ENCODE results near the gene MEPCE. TPM values are rescaled to one million over a fixed set of nuclear protein-coding genes. Genes with fewer than 3 reads are reported as not detected.
"Not testable (repeated sequence)": the region's sequence is repeated elsewhere in the genome, so short reads cannot be mapped to it uniquely, and the experiment has no call there.

Gene MEPCE
- total RNA-seq, 1 donor from 2014 or later, result 50.9 TPM

DNA sequence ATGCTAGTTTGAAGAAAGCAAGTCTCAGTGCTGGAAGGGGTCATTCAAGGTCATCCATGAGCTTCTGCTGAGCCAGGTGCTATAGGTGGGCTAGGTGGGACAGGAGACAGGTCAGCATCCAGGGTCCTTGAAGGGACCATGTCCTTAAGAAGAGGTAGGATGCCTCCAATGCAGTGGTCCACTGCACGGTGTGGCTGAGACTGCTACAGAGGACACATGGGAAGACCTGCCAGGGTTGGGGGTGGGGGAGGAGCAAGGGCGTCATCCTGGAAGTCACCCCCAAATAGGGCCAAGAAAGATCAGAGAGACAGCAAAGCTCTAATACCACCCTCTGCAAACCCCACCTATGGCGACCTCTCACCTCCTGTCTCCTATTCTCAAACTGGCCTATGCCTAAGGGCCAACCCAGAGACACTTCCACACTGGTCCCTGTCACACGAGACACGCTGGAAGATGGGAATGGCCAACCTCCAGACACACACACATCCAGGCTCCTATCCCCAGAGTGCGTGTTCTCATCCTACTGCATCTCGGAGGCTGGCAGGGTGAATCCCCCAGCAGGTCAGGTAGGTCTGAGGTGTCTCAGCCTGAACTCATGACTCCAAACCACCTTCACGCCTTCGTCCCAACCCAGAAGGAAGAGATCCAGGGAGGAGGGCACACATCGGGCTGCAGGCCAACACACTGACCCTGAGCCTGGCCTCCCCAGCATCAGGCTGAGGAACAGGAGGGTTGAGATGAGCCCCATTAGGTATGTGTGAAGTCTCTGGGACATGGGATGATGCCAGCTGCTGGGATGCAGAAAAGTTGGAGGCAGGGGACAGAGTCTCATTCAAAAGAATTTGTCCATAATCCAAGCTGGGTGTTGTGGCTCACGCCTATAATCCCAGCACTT is 12.3 kb downstream of the MEPCE start:
- Mint-ChIP-seq H3K27ac (no peak overlapping the region), H3K4me1 (ENCODE audit: low read depth) (peaks cover 14% of the 10 kb centered on the region), H3K36me3 (ENCODE audit: low read depth) (no peaks in the 10 kb centered on the region), H3K27me3 (ENCODE audit: low read depth) (no peaks in the 10 kb centered on the region), H3K9me3 (no peaks in the 10 kb centered on the region), H3K4me3 (ENCODE audit: low read depth) (no peak overlapping the region)
- intact Hi-C loops (cut with micrococcal nuclease), result no loop called here
- no peak for DNase-seq (ENCODE audit: low spot score)

DNA sequence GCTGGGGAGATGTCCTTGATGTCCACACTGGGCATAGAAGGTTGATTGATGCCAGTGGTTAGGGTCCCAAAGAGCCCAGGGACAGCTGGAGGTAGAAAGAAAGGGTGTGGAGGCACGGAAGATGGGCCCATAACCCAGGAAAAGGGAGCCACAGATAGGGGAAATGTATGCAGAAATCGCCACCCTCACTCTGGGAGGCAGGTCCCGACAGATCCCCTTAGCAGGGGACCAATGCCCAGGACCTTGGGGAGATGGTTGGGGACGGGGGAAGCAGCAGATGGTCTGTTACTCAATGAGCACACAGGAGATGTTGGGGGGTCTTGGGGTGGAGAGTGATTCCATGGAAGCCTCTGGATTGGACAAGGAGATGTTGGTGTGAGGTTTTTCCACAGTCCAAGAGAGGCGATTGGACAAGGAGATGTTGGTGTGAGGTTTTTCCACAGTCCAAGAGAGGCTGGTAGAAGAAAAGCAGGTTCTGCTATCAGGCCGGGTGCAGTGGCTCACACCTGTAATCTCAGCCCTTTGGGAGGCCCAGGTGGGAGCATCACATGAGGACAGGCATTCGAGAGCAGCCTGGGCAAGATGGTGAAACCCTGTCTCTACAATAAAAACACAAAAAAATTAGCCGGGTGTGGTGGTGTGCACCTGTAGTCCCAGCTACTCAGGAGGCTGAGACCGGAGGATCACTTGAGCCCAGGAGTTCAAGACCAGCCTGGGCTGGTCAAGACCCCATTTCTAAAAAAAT is 13.6 kb downstream of the MEPCE start:
- intact Hi-C loops (cut with micrococcal nuclease), result no loop called here

DNA sequence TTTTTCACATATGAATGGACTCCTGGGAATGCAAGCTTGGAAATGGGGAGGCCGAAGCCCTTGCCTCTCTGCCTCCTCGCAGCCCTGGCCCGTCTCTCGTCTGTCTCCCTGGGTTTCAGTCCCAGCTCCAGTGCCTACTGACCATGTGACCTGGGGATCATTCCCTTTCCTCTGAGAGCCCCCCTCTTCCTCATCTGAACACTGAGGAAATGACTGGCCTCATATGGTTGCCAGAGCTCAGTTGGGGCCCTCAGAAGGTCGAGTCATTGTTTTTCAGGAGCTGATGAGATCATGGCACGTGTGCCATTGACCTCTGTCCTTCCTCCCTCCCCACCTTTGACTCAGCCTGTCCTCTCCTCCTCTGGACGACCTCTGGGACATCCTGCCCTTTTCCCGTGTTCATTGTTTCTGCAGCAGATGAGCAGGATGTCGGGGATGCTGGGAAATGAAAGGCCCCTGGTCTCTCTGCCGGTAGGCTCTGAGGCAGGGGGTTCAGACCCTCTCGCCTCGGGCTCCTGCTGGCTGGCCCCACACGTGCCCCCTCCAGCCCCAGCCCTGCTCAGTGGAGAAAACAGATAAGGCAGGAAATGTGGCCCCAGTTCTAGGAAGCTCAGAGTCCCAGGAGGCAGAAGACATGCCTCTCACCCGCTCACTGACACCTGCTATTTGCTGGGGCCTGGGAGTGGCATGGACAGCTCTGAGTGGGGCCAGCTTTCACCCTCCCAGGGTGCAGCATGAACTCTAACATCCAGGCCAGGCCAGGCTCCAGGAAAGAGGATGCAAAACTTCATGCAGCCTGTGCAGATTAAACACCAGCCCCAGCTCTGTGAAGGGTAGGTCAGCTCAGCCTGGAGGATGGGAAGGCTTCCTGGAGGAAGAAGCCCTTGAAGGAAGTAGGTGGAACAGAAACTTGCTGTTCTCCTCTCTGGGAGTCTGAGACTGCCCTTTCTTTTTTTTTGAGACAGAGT is 15.0 kb downstream of the MEPCE start:
- no peak for DNase-seq (ENCODE audit: low spot score)
- no peaks in the 10 kb centered on the region for H3K36me3 Mint-ChIP-seq (ENCODE audit: low read depth)
- peak overlapping the region; percentile 89 for H3K27ac Mint-ChIP-seq
- intact Hi-C loops (cut with micrococcal nuclease), result no loop called here
- H3K27me3 Mint-ChIP-seq (ENCODE audit: low read depth), result no peaks in the 10 kb centered on the region
- H3K4me3 Mint-ChIP-seq (ENCODE audit: low read depth), result no peak overlapping the region
- H3K4me1 Mint-ChIP-seq (ENCODE audit: low read depth), result peaks cover 14% of the 10 kb centered on the region
- H3K9me3 Mint-ChIP-seq, result no peaks in the 10 kb centered on the region

More for the DNA sequence above, 13.6 kb downstream of the MEPCE start:
- H3K4me3 Mint-ChIP-seq (ENCODE audit: low read depth), result no peak overlapping the region
- H3K36me3 Mint-ChIP-seq (ENCODE audit: low read depth), result no peaks in the 10 kb centered on the region
- H3K27me3 Mint-ChIP-seq (ENCODE audit: low read depth), result no peaks in the 10 kb centered on the region
- no peak for DNase-seq (ENCODE audit: low spot score)
- no peaks in the 10 kb centered on the region for H3K9me3 Mint-ChIP-seq
- peak overlapping the region; percentile 20 for H3K27ac Mint-ChIP-seq
- H3K4me1 Mint-ChIP-seq (ENCODE audit: low read depth), result peaks cover 14% of the 10 kb centered on the region

DNA sequence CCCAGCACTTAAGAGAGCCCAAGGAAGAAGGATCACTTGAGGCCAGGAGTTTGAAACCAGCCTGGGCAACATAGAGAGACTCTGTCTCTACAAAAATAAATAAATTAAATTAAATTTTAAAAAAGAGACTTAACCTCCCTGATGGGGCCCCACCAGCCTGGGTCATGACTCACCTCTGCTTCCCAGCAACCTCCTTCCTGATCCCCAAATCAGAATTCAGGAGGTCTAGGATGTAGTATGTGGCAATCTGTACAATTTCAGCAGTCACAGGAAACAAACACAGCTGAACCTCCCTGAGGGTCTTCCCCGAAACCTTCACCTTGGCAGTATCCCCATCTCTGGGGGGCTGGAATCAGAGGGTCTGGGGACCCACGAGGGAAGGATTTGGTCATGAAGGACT is 16.4 kb downstream of the MEPCE start:
- no peak overlapping the region for H3K27ac Mint-ChIP-seq
- H3K9me3 Mint-ChIP-seq, result no peaks in the 10 kb centered on the region
- H3K36me3 Mint-ChIP-seq (ENCODE audit: low read depth), result no peaks in the 10 kb centered on the region
- no peak overlapping the region for H3K4me3 Mint-ChIP-seq (ENCODE audit: low read depth)
- intact Hi-C loops (cut with micrococcal nuclease), result no loop called here
- no peak for DNase-seq (ENCODE audit: low spot score)
- peaks cover 17% of the 10 kb centered on the region for H3K4me1 Mint-ChIP-seq (ENCODE audit: low read depth)
- H3K27me3 Mint-ChIP-seq (ENCODE audit: low read depth), result no peaks in the 10 kb centered on the region

DNA sequence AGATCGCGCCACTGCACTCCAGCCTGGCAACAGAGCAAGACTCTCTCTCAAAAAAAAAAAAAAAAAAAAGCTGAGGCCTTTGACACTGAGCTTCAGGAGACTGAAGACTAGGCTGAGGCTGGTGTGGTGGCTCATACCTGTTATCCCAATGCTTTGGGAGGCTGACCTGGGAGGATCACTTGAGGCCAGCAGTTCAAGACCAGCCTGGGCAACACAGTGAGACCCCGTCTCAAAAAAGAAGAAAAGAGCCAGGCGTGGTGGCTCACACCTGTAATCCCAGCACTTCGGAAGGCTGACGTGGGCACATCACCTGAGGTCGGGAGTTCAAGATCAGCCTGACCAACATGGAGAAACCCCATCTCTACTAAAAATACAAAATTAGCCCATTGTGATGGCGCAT is 17.7 kb downstream of the MEPCE start:
- H3K9me3 Mint-ChIP-seq; H3K36me3 Mint-ChIP-seq (ENCODE audit: low read depth); H3K27me3 Mint-ChIP-seq (ENCODE audit: low read depth); DNase-seq (ENCODE audit: low spot score); H3K4me3 Mint-ChIP-seq (ENCODE audit: low read depth); intact Hi-C loops (cut with micrococcal nuclease); H3K27ac Mint-ChIP-seq: not testable (repeated sequence)
- peaks cover 17% of the 10 kb centered on the region for H3K4me1 Mint-ChIP-seq (ENCODE audit: low read depth)

DNA sequence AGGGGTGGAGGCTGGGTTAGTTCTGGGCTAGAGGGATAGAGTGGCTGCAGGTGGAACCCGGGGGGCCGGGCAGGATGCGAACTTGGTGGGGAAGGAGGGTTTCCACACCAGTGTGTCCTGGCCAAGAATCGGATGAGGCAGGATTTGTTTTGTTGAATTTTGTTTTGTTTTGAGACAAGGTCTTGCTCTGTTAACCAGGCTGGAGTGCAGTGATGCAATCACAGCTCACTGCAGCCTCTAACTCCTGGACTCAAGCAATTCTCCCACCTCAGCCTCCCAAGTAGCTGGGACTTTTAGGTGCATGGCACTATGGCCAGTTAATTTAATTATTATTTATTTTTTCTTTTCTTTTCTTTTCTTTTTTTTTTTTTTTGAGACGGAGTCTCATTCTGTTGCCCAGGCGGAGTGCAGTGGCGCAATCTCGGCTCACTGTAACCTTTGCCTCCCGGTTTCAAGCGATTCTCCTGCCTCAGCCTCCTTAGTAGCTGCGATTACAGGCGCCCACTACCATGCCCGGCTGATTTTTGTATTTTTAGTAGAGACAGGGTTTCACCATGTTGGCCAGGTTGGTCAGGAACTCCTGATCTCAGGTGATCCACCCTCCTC is 19.7 kb downstream of the MEPCE start:
- no peaks in the 10 kb centered on the region for H3K36me3 Mint-ChIP-seq (ENCODE audit: low read depth)

DNA sequence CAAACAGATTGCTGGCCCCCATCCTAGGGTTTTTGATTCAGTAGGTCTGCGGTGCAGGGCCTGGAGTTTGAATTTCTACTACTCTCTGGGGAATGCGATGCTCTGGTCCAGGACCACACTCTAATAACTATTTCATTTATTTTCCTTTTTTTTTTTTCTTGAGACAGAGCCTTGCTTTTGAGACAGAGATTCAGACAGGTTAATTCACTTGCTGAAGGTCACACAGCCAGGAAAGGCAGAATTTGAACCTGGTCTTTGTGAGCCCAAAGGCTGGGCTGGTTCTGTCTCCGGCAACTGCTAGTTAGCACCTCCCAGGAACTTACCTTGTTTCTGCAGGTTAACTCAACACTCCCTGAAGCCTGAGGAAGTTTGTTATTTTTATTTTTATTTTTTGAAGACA is 22.9 kb downstream of the MEPCE start:
- H3K36me3 Mint-ChIP-seq (ENCODE audit: low read depth), result peaks cover 3% of the 10 kb centered on the region
- no peak for DNase-seq (ENCODE audit: low spot score)
- no peaks in the 10 kb centered on the region for H3K27me3 Mint-ChIP-seq (ENCODE audit: low read depth)
- H3K4me1 Mint-ChIP-seq (ENCODE audit: low read depth), result peaks cover 10% of the 10 kb centered on the region
- intact Hi-C loops (cut with micrococcal nuclease), result no loop called here
- no peak overlapping the region for H3K27ac Mint-ChIP-seq
- H3K9me3 Mint-ChIP-seq, result no peaks in the 10 kb centered on the region
- H3K4me3 Mint-ChIP-seq (ENCODE audit: low read depth), result no peak overlapping the region

More for the DNA sequence above, 19.7 kb downstream of the MEPCE start:
- intact Hi-C loops (cut with micrococcal nuclease), result no loop called here
- no peaks in the 10 kb centered on the region for H3K9me3 Mint-ChIP-seq
- H3K4me3 Mint-ChIP-seq (ENCODE audit: low read depth), result no peak overlapping the region
- no peak for DNase-seq (ENCODE audit: low spot score)
- peaks cover 14% of the 10 kb centered on the region for H3K4me1 Mint-ChIP-seq (ENCODE audit: low read depth)
- no peaks in the 10 kb centered on the region for H3K27me3 Mint-ChIP-seq (ENCODE audit: low read depth)
- no peak overlapping the region for H3K27ac Mint-ChIP-seq

DNA sequence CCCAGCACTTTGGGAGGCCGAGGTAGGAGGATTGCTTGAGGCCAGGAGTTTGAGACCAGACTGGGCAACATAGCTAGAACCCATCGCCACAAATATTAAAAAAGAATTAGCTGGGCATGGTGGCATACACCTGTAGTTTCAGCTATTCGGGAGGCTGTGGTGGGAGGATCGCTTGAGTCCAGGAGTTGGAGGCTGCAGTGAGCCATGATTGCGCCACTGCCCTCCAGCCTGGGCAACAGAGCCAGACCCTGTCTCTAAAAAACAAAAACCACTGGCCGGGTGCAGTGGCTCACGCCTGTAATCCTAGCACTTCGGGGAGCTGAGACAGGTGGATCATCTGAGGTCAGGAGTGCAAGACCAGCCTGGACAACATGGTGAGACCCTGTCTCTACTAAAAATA is 24.2 kb downstream of the MEPCE start:
- H3K36me3 Mint-ChIP-seq (ENCODE audit: low read depth); H3K27me3 Mint-ChIP-seq (ENCODE audit: low read depth); H3K27ac Mint-ChIP-seq; H3K4me3 Mint-ChIP-seq (ENCODE audit: low read depth); DNase-seq (ENCODE audit: low spot score); intact Hi-C loops (cut with micrococcal nuclease); H3K9me3 Mint-ChIP-seq: not testable (repeated sequence)
- H3K4me1 Mint-ChIP-seq (ENCODE audit: low read depth), result peaks cover 14% of the 10 kb centered on the region

DNA sequence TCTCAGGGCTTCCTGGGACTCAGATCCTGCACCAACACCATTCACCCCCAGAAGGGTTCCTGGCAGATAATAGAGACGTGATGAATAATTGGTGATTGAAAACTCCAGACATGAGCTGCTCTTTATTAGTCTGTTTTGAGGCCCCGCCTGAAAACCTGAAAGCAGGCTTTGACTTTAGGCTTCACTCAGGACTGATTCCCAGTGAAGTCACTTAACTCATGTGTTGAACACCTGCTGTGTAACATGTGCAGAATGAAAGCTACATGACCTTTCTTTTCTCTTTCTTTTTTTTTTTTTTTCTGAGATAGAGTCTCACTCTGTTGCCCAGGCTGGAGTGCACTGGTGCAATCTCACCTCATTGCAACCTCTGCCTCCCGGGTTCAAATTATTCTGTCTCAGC is 25.6 kb downstream of the MEPCE start:
- no peak for DNase-seq (ENCODE audit: low spot score)
- H3K36me3 Mint-ChIP-seq (ENCODE audit: low read depth), result peaks cover 12% of the 10 kb centered on the region
- no peak overlapping the region for H3K4me3 Mint-ChIP-seq (ENCODE audit: low read depth)
- intact Hi-C loops (cut with micrococcal nuclease), result no loop called here
- peaks cover 14% of the 10 kb centered on the region for H3K4me1 Mint-ChIP-seq (ENCODE audit: low read depth)
- H3K27ac Mint-ChIP-seq, result peak overlapping the region; percentile 1
- no peaks in the 10 kb centered on the region for H3K27me3 Mint-ChIP-seq (ENCODE audit: low read depth)
- no peaks in the 10 kb centered on the region for H3K9me3 Mint-ChIP-seq

DNA sequence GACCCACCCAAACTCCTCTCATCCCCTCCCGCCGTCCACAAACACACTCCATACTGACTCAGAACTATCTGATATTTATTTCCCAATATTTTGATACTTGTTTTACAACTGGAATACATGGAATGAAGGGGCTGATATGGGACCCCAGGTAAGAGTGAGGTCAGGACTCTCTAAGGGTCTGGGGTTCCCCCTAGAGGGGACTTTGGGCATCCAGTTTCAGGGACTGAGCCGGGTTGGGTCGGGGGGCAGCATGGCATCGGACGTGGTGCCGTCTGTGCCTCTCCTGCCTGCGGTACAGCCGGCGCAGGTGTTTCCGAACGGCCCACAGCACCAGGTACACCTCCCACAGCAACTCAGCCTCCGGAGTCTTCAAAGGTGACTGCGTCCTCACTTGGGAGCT is 26.9 kb downstream of the MEPCE start:
- H3K4me3 Mint-ChIP-seq (ENCODE audit: low read depth), result no peak overlapping the region
- no peaks in the 10 kb centered on the region for H3K9me3 Mint-ChIP-seq
- no peak overlapping the region for H3K27ac Mint-ChIP-seq

DNA sequence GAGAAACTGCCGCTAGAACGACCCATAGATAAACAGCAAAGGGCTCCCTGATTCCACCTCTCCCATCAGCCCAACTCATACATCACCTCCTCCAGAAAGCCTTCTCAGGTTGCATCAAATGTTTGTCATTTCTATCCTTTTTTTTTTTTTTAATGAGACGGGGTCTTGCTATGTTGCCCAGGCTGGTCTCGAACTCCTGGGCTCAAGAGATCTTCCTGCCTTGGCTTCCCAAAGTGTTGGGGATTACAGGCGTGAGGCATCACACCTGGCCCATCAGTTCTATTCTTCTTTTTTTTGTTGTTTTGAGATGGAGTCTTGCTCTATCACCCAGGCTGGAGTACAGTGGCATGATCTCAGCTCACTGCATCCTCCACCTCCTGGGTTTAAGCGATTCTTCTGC is 27.4 kb downstream of the MEPCE start:
- Mint-ChIP-seq H3K27ac (no peak overlapping the region), H3K4me1 (ENCODE audit: low read depth) (peaks cover 10% of the 10 kb centered on the region), H3K4me3 (ENCODE audit: low read depth) (no peak overlapping the region), H3K27me3 (ENCODE audit: low read depth) (no peaks in the 10 kb centered on the region), H3K36me3 (ENCODE audit: low read depth) (peaks cover 24% of the 10 kb centered on the region), H3K9me3 (no peaks in the 10 kb centered on the region)
- intact Hi-C loops (cut with micrococcal nuclease), result no loop called here
- DNase-seq (ENCODE audit: low spot score), result no peak

More for the DNA sequence above, 26.9 kb downstream of the MEPCE start:
- Mint-ChIP-seq H3K27me3 (ENCODE audit: low read depth) (no peaks in the 10 kb centered on the region), H3K4me1 (ENCODE audit: low read depth) (peaks cover 10% of the 10 kb centered on the region), H3K36me3 (ENCODE audit: low read depth) (peaks cover 22% of the 10 kb centered on the region)
- intact Hi-C loops (cut with micrococcal nuclease), result no loop called here
- no peak for DNase-seq (ENCODE audit: low spot score)

DNA sequence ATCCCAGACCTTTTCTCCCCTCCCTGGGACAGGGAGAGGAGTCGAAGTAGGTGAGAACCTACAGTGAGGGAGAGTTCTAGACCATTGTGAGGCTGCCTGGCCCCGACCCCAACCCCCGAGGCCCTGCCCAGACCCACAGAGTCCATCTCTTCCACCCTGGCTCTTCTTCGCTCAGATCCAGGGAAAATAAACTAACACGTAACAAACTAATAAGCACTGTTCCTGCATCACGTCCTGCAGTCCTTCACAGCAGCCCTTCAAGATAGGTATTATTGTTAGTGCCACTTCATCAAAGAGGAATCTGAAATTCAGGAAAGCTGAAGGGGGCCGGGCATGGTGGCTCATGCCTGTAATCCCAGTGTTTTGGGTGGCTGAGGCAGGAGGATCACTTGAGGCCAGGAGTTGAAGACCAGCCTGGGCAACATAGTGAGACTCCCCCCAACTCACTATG is 34.6 kb downstream of the MEPCE start, which contains the start of gene SPACDR:
SPACDR (minus strand) TSS at position 51 of the 451 bp plus-strand sequence. CDS start 235 bp downstream, outside the sequence.
- intact Hi-C loops (cut with micrococcal nuclease), result no loop called here
- Mint-ChIP-seq H3K36me3 (ENCODE audit: low read depth) (peaks cover 56% of the 10 kb centered on the region), H3K4me1 (ENCODE audit: low read depth) (no peaks in the 10 kb centered on the region), H3K27ac (no peak within 1 kb of the TSS), H3K9me3 (no peaks in the 10 kb centered on the region), H3K27me3 (ENCODE audit: low read depth) (no peaks in the 10 kb centered on the region), H3K4me3 (ENCODE audit: low read depth) (no peak within 1 kb of the TSS)
- no peak for DNase-seq (ENCODE audit: low spot score)

All from activated T-helper 2 cell treated with anti-CD3 and anti-CD28 coated beads, Interferon-gamma antibody, Interleukin-2, Interleukin-4, amounts not matched to agents 10 μg/mL and 5 μg/mL and 100 μg/mL, durations not matched to agents 14 hours and 24 hours and 36 hours (primary cell).